ENCODE results near the gene PSMB7. TPM values are rescaled to one million over a fixed set of nuclear protein-coding genes. Genes with fewer than 3 reads are reported as not detected.

Gene PSMB7
- total RNA-seq, 1 experiment from 2014 or later, result 380 TPM

- Histone ChIP-seq H3K9me3 (ENCODE audit: low read depth, low read length, poor library complexity, severe bottlenecking) (no peaks in the 10 kb centered on the region), H3K27ac (ENCODE audit: low read depth, low read length, poor library complexity, severe bottlenecking) (no peak overlapping the region), H3K27me3 (replicated peaks; ENCODE audit: insufficient read depth, low read depth, low read length, poor library complexity) (no peaks in the 10 kb centered on the region), H3K4me1 (ENCODE audit: insufficient read depth, low read length, poor library complexity, severe bottlenecking) (no peaks in the 10 kb centered on the region), H3K36me3 (ENCODE audit: insufficient read depth, low read length, poor library complexity, severe bottlenecking) (peaks cover 64% of the 10 kb centered on the region), H3K4me3 (ENCODE audit: low read depth, low read length, poor library complexity, severe bottlenecking) (no peak overlapping the region)
- no TSS peak for BruUV-seq (replicated peaks)
- POLR2A ChIA-PET (ENCODE audit: low non-redundant PET), result no interaction called here
- CTCF ChIA-PET, result no interaction called here
- DNase-seq (ENCODE audit: low spot score), result no peak
- intact Hi-C loops (cut with micrococcal nuclease; ENCODE audit: unreplicated experiment), result no loop called here
- TF ChIP-seq EZH2 (IDR thresholded peaks at IDR 0.05; ENCODE audit: borderline replicate concordance, low read depth, low read length, poor library complexity, severe bottlenecking), result no peak
- no peak for TF ChIP-seq CTCF (conservative IDR thresholded peaks at IDR 0.05; ENCODE audit: low read depth, low read length)
Measured at GRCh38 chr9:124349675-124350493, 65.4 kb downstream of the PSMB7 start.

- H3K36me3 ChIP-seq (ENCODE audit: insufficient read depth, low read length, poor library complexity, severe bottlenecking), result peaks cover 64% of the 10 kb centered on the region
- CTCF ChIA-PET, result no interaction called here
- POLR2A ChIA-PET (ENCODE audit: low non-redundant PET), result no interaction called here
- H3K4me1 ChIP-seq (ENCODE audit: insufficient read depth, low read length, poor library complexity, severe bottlenecking), result no peaks in the 10 kb centered on the region
- H3K4me3 ChIP-seq (ENCODE audit: low read depth, low read length, poor library complexity, severe bottlenecking), result no peak overlapping the region
- TF ChIP-seq CTCF (conservative IDR thresholded peaks at IDR 0.05; ENCODE audit: low read depth, low read length), result no peak
- no peak for TF ChIP-seq EZH2 (IDR thresholded peaks at IDR 0.05; ENCODE audit: borderline replicate concordance, low read depth, low read length, poor library complexity, severe bottlenecking)
- H3K27ac ChIP-seq (ENCODE audit: low read depth, low read length, poor library complexity, severe bottlenecking), result no peak overlapping the region
- no peaks in the 10 kb centered on the region for H3K27me3 ChIP-seq (replicated peaks; ENCODE audit: insufficient read depth, low read depth, low read length, poor library complexity)
- intact Hi-C loops (cut with micrococcal nuclease; ENCODE audit: unreplicated experiment), result no loop called here
- H3K9me3 ChIP-seq (ENCODE audit: low read depth, low read length, poor library complexity, severe bottlenecking), result no peaks in the 10 kb centered on the region
- no peak for DNase-seq (ENCODE audit: low spot score)
- no TSS peak for BruUV-seq (replicated peaks)
Measured at GRCh38 chr9:124349267-124349666, 66.0 kb downstream of the PSMB7 start.

GRCh38 chr9:124348831-124349230, 66.4 kb downstream of the PSMB7 start:
- no TSS peak for BruUV-seq (replicated peaks)
- CTCF ChIA-PET, result no interaction called here
- intact Hi-C loops (cut with micrococcal nuclease; ENCODE audit: unreplicated experiment), result no loop called here
- Histone ChIP-seq H3K27me3 (replicated peaks; ENCODE audit: insufficient read depth, low read depth, low read length, poor library complexity) (no peaks in the 10 kb centered on the region), H3K9me3 (ENCODE audit: low read depth, low read length, poor library complexity, severe bottlenecking) (no peaks in the 10 kb centered on the region), H3K4me1 (ENCODE audit: insufficient read depth, low read length, poor library complexity, severe bottlenecking) (no peaks in the 10 kb centered on the region), H3K36me3 (ENCODE audit: insufficient read depth, low read length, poor library complexity, severe bottlenecking) (peaks cover 64% of the 10 kb centered on the region), H3K27ac (ENCODE audit: low read depth, low read length, poor library complexity, severe bottlenecking) (no peak overlapping the region), H3K4me3 (ENCODE audit: low read depth, low read length, poor library complexity, severe bottlenecking) (no peak overlapping the region)
- TF ChIP-seq CTCF (conservative IDR thresholded peaks at IDR 0.05; ENCODE audit: low read depth, low read length) (no peak), EZH2 (IDR thresholded peaks at IDR 0.05; ENCODE audit: borderline replicate concordance, low read depth, low read length, poor library complexity, severe bottlenecking) (no peak)
- DNase-seq (ENCODE audit: low spot score), result no peak
- POLR2A ChIA-PET (ENCODE audit: low non-redundant PET), result no interaction called here
